ENCODE results near the gene PBLD. TPM values are rescaled to one million over a fixed set of nuclear protein-coding genes. Genes with fewer than 3 reads are reported as not detected.

Gene PBLD
- total and polyA plus RNA-seq, 9 of the 15 experiments (the other 6 are each of a cell fraction or from before 2014, with no cell fraction given), result 1.2 to 4.3 (median 2.5) TPM

DNA sequence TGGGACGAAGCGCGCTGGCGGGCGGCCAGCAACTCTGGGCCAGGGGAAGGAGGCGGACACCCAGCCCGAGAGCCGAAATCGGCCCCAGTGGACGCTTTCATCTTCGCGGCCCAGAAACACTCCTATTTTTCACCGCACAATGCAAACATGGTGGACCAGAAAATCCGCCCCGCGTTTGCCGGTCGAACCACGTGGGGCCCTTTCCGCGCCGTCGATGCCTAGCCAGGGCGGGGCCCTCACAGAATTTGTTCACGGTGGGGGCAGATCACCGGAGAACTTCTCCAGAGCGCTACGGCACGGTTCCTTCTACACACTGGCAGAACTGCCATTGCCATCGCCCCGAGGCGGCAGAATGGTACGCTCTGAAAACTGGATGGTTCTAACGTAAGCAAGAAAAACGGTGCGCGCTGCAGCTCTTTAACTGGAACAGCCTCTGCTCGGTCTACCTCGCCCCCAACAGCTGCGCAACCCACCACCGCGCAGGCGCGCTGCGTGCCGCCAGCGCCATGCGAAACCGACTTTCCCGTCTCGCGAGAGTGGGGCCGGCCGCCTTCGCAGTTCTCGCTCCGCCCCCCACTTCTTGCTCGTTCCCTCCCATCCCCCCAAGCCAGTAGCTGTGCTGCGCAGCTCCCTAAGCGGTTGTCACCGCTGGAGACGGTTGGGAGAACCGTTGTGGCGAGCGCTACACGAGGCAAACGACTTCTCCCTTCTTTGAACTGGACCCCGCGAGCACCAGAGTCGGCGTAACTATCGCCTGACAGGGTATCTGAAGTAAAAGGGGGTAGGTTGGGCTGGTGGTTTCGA lies 1.1 kb downstream of the PBLD start, which contains the start of gene HNRNPH3 (continued):
- peak; percentile 90 for TF ChIP-seq ERF (CRISPR knock-in tag; IDR thresholded peaks at IDR 0.05)
- TF ChIP-seq ADNP (tag; IDR thresholded peaks at IDR 0.05), result no peak
- TF ChIP-seq, protein P1, sequence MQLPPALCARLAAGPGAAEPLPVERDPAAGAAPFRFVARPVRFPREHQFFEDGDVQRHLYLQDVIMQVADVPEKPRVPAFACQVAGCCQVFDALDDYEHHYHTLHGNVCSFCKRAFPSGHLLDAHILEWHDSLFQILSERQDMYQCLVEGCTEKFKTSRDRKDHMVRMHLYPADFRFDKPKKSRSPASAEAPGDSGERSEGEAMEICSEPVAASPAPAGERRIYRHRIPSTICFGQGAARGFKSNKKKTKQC (CRISPR knock-in tag; IDR thresholded peaks at IDR 0.05), result peak; percentile 93
- no peak for TF ChIP-seq BRF1 (IDR thresholded peaks at IDR 0.05; ENCODE audit: borderline replicate concordance, extremely low read depth, insufficient read length)
- TF ChIP-seq, protein P2, sequence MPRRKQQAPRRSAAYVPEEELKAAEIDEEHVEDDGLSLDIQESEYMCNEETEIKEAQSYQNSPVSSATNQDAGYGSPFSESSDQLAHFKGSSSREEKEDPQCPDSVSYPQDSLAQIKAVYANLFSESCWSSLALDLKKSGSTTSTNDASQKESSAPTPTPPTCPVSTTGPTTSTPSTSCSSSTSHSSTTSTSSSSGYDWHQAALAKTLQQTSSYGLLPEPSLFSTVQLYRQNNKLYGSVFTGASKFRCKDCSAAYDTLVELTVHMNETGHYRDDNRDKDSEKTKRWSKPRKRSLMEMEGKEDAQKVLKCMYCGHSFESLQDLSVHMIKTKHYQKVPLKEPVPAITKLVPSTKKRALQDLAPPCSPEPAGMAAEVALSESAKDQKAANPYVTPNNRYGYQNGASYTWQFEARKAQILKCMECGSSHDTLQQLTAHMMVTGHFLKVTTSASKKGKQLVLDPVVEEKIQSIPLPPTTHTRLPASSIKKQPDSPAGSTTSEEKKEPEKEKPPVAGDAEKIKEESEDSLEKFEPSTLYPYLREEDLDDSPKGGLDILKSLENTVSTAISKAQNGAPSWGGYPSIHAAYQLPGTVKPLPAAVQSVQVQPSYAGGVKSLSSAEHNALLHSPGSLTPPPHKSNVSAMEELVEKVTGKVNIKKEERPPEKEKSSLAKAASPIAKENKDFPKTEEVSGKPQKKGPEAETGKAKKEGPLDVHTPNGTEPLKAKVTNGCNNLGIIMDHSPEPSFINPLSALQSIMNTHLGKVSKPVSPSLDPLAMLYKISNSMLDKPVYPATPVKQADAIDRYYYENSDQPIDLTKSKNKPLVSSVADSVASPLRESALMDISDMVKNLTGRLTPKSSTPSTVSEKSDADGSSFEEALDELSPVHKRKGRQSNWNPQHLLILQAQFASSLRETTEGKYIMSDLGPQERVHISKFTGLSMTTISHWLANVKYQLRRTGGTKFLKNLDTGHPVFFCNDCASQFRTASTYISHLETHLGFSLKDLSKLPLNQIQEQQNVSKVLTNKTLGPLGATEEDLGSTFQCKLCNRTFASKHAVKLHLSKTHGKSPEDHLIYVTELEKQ (CRISPR knock-in tag; IDR thresholded peaks at IDR 0.05), result no peak
- no peak for TF ChIP-seq FOS (IDR thresholded peaks at IDR 0.05; ENCODE audit: extremely low read depth, insufficient read length)
- TF ChIP-seq NR4A1 (CRISPR knock-in tag; IDR thresholded peaks at IDR 0.05), result peak; percentile 68; the same call in 1 of the 2 replicates
- TF ChIP-seq NR4A1 (tag; IDR thresholded peaks at IDR 0.05), result no peak; the same call in 1 of the 2 replicates
- peak; percentile 96 for TF ChIP-seq RNF2 (IDR thresholded peaks at IDR 0.05)
- no peak for TF ChIP-seq PYGO2 (tag; IDR thresholded peaks at IDR 0.05)
- TF ChIP-seq CREBBP (IDR thresholded peaks at IDR 0.05; ENCODE audit: low read depth, low read length), result no peak
- TF ChIP-seq ZNF133 (CRISPR knock-in tag; IDR thresholded peaks at IDR 0.05), result no peak
- TF ChIP-seq GTF2A2 (tag; IDR thresholded peaks at IDR 0.05), result peak; percentile 91
- TF ChIP-seq PCBP1 (IDR thresholded peaks at IDR 0.05; ENCODE audit: low read depth, low read length, poor library complexity, severe bottlenecking), result peak; percentile 55
- TF ChIP-seq MEIS2 (IDR thresholded peaks at IDR 0.05; ENCODE audit: partially characterized antibody), result peak; percentile 91
- TF ChIP-seq RCOR1 (IDR thresholded peaks at IDR 0.05; ENCODE audit: borderline replicate concordance in 1 of 2, low read depth in 2 of 2, low read length in 2 of 2), result 0 out of 4 replicates have a peak, but pooled peaks of 1 of the 2 experiments have one; percentile 3
- no peak; the same call in 1 of the 2 replicates for TF ChIP-seq ZNF239 (CRISPR knock-in tag; IDR thresholded peaks at IDR 0.05)
- no peak for TF ChIP-seq NFXL1 (CRISPR knock-in tag; IDR thresholded peaks at IDR 0.05)
- TF ChIP-seq, protein P3, sequence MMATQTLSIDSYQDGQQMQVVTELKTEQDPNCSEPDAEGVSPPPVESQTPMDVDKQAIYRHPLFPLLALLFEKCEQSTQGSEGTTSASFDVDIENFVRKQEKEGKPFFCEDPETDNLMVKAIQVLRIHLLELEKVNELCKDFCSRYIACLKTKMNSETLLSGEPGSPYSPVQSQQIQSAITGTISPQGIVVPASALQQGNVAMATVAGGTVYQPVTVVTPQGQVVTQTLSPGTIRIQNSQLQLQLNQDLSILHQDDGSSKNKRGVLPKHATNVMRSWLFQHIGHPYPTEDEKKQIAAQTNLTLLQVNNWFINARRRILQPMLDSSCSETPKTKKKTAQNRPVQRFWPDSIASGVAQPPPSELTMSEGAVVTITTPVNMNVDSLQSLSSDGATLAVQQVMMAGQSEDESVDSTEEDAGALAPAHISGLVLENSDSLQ (IDR thresholded peaks at IDR 0.05), result no peak
- TF ChIP-seq KDM5B (IDR thresholded peaks at IDR 0.05; ENCODE audit: insufficient replicate concordance, low read depth, low read length), result peak; percentile 98
- TF ChIP-seq ZBTB7A (IDR thresholded peaks at IDR 0.05; ENCODE audit: borderline replicate concordance, control insufficient read depth, low read depth, low read length), result peak; percentile 80; the same call in 1 of the 2 replicates
